Suppressor macrophage treated with lipopolysaccharide for 4 hours (primary cell): ENCODE results near the gene ZSCAN4.
A peak's percentile ranks its signal among the peaks of the same experiment; 100 is the strongest.

Experiments
- DNase-seq: peaks from one replicate; pipeline ENCODE4 v3.0.0-alpha.2; 2020

Gene ZSCAN4

GRCh38 chr19:57668635-57669034 lies at the start of gene ZSCAN4:
TSS of gene ZSCAN4 (plus strand) at chr19:57668935. CDS start at chr19:57676146, 7,211 bp downstream.
- no peak for DNase-seq

GRCh38 chr19:57620673-57621348 lies 47.9 kb upstream of the ZSCAN4 start:
- no peak for DNase-seq

GRCh38 chr19:57623091-57623490 lies 45.6 kb upstream of the ZSCAN4 start:
- no peak for DNase-seq

DNA sequence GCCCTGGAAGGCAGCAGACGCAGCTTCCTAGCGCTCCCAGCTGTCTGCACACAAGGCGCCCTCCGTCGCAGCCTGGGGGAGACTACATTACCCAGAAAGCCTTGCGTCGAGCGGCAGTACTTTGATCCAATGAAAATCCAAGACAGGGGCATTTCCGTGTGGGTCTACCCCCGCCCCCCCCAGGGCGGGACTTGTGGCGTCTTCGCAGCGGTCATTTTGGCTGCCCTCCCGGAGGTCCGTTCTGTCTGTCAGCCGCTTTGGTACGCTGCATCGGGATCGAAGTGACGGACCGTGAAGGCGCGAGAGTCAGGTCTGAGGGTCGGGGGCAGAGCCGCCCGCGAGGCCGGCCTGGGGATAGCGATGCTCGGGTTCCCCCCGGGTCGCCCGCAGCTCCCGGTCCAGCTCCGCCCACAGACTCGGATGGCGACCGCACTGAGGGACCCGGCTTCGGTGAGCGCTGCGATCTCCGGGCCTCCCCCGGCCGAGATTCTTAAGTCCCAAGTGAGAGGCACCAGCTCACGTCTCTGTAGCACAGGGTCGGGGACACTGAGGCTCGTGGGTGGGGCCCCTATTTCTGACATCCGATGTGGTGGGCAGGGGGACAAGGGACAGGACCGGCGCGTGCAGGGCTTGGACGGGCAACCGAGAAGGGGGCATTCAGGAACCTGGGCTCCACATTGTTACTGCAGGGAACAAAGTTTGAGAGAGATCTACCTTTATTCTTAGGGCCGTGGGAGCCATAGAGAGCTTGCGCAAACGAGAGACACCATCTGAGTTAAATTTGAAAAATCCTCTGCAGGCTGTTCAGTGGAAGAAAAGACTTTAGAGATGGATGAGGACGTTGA lies 35.5 kb upstream of the ZSCAN4 start, which contains the start of gene ZNF211:
ZNF211 (plus strand) TSS at position 182 of the 845 bp plus-strand sequence; CDS start at position 361, 179 bp downstream.
- DNase-seq, result peak; percentile 95

DNA sequence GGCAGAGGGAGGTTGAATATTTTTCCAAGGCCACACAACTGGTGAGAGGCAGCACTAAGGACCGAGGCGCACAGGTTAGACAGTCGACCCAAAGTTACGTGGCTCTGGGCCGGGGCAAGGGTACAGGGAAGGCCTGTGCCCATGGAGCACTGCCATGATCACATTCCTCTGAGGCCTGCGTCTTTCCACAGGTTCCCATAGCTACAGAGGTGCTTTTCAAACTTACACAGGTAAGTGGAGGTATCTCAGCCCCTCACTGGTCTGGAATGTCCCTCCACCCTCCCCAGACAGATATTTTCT lies 35.0 kb upstream of the ZSCAN4 start:
- DNase-seq, result no peak

- DNase-seq, result no peak
These were observed 31.4 kb upstream of the ZSCAN4 start for GRCh38 chr19:57637379-57637778.

- DNase-seq, result no peak
These were observed 27.0 kb upstream of the ZSCAN4 start for GRCh38 chr19:57641715-57642234.

GRCh38 chr19:57642396-57643046 lies 26.2 kb upstream of the ZSCAN4 start:
- DNase-seq, result no peak

DNA sequence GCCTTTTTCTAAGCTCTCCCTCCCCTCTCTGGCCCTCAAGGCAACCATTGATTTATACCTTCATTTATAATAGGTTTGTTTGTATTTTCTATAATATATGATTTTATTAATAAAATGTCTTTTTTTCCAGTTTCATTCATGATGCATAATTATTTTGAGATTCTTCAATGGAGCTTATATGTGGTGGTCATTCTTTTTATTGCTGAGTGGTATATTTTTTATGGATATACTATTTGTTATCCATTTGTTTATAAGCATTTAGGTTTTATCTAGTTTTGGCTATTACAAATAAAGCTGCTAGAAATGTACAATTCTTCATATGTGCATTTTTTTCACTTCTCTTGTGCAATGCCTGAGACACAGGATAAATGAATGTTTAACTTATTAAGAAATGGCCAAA lies 25.0 kb upstream of the ZSCAN4 start:
- no peak for DNase-seq

DNA sequence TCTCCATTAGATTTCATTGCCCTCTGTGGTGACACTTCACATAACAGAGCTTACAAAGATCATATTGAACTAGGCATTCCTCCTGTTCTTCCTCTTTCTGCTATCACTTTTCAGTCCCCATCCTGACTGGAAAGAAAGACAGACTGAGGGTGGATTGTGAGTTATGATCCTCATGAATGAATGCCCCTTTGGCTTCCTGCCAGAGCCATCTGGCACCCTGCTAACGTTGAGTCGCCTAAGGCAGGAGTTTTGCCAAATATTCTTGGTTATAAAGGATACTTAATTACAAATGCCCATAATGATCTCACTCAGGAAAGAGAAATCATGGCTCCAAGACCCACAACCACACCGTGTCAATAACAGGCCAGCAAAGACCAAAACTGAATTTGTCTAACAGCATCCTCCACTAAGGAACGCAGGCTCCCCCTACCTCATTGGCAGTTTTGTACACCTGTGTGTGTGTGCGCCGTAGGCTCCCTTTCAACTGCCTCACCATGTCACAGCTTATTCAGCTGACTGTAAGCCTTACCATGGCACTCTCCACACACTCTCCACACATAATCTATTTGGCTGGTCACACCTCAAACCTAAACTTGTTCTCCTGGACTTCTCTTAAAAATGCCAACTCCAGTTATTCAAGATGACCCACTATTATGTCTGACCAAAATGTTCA lies 20.3 kb upstream of the ZSCAN4 start:
- no peak for DNase-seq

GRCh38 chr19:57651654-57651996 lies 17.1 kb upstream of the ZSCAN4 start:
- DNase-seq, result no peak

GRCh38 chr19:57653689-57654088 lies 15.0 kb upstream of the ZSCAN4 start:
- no peak for DNase-seq

DNA sequence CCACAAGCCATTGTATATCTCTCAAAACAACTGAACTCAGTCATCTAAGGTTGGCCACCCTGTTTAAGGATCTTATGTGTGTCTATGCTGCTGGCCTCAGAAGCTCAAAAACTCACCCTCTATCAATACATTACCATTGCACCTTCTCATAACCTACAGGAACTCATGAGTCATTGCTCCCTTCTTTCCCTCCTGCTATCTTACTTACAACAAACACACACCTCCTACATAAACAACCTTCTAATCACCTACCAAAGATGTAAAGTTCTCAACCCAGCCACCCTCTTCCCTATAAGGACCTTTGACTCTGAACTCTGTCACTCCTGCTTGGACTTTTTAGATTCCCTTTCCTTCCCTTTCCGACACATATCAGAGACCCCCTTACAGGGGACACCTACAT lies 13.3 kb upstream of the ZSCAN4 start:
- DNase-seq, result no peak

- DNase-seq, result no peak
These were observed 12.4 kb upstream of the ZSCAN4 start for GRCh38 chr19:57656346-57656745.

DNA sequence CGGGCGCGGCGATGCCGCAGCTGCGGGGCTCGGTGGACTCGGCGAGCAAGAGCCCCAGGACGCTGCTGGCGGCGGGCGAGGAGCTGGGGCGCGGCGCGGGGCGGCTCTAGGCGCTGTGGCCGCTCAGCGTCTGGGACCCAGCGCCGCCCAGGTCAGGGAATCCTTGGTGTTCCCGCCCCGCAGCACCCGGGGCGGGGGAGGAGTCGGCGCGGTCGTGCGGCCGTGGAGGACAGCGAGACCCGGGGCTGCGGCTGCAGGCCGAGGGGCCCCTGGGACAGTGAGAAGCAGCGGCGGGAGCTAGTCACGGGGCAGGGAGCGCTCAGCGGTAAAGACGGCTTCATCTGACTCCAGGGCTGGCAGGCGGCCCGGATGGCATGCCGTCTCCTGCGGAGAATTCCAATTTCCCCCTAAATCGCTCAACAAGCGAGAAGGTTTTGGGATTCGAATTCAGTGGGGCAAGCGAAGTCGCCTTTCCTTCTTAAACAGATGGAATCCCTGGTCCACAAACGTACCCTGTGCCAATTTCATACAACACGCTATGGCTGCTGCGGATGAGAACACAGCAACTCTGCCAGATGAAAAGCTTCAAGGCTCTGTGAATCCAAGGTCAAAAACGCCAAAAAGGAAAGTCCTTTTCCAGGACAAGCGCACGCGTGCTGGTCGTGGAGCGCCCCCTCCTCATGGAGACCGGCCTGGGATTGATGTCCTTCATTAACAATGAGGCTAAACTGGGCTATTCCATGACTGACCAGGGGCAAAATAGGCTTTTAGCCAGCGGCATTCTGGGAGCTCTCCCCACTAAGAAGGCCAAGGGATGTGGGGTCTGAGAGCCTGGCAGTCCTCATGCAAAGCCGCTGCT lies 4.2 kb upstream of the ZSCAN4 start:
- no peak for DNase-seq

GRCh38 chr19:57665261-57665806 lies 3.4 kb upstream of the ZSCAN4 start:
- DNase-seq, result no peak

DNA sequence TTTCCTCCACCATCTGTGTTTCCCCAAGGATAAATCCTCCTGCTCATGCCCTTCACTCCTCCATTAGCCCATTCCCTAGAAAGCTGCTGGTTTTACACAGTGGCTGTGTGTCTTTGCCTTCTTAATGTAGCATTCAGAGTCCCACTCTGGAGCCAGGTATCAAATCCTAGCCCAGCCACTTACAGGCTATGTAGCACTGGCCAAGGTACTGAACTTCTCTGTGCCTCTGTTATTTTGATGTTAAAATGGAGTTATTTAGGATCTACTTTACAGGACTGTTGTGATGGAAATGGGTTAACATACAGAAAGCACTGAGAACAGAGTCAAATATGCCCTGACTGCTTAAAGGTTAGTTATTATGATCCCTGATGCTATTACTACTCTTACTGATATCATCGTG lies 1.5 kb upstream of the ZSCAN4 start:
- no peak for DNase-seq

- no peak for DNase-seq
These were observed 2.6 kb downstream of the ZSCAN4 start for GRCh38 chr19:57671124-57671895.

- DNase-seq, result no peak
These were observed 3.7 kb downstream of the ZSCAN4 start for GRCh38 chr19:57672466-57672865.

DNA sequence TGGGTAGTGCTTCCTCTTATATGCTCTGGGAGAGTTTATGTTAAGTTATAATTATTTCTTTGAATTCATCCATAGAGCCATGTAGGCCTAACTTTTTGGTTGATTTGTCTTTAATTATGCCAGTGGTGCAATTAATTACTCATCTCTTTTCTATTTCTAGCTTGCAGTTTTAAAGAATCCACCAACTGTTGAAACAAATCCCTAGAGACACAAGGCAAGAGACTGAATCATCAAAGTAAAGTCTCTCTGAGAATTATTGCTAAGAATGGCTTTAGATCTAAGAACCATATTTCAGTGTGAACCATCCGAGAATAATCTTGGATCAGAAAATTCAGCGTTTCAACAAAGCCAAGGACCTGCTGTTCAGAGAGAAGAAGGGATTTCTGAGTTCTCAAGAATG lies 7.1 kb downstream of the ZSCAN4 start:
- DNase-seq, result no peak

- DNase-seq, result no peak
These were observed 13.6 kb downstream of the ZSCAN4 start for GRCh38 chr19:57682226-57682766.
